Muscle of back (tissue), 11 donors: Measurements from ENCODE around the gene MOSMO. TPM values are rescaled to one million over a fixed set of nuclear protein-coding genes. Genes with fewer than 3 reads are reported as not detected.

Experiments
- DNase-seq, 3 donors: peaks; one replicate each; pipeline versions ENCODE4 v3.0.0 to v3.0.0-alpha.2; 2013
- polyA plus RNA-seq, 10 donors: library from polyadenylated mRNA; unstranded; fragments of 120-200 nt; gene quantifications; one replicate each; pipeline ENCODE4 v1.2.1, GENCODE V29; 2013; ENCODE audit not compliant: insufficient read length in 10 of 10

MOSMO gene
- polyA plus RNA-seq, 10 donors: 11.3 to 20.5 (median 14.0) TPM

GRCh38 chr16:22130528-22130927, 122.6 kb downstream of the MOSMO start:
- no peak for DNase-seq

- no peak for DNase-seq
Observed at GRCh38 chr16:22132801-22133200, 124.9 kb downstream of the MOSMO start.

Other genes starting within 250 kb of the MOSMO start
- 100 to 1,000 TPM in 3 of 10 donors, 10 to 100 TPM in 7; 17.3 to 148 (median 52.1) TPM for gene NPIPB4, start 150.4 kb upstream of the MOSMO start, polyA plus RNA-seq
- 100 to 1,000 TPM; 229 to 367 (median 287) TPM for gene UQCRC2, start 54.8 kb upstream of the MOSMO start, polyA plus RNA-seq
- gene PDZD9, start 7.0 kb upstream of the MOSMO start, polyA plus RNA-seq: under 1 TPM; 0.11 to 0.65 (median 0.26) TPM
- under 1 TPM in 9 of 10 donors, not detected in 1; 0.04 to 0.59 (median 0.19) TPM for gene VWA3A, start 84.4 kb downstream of the MOSMO start, polyA plus RNA-seq
- gene SDR42E2, start 154.4 kb downstream of the MOSMO start, polyA plus RNA-seq: under 1 TPM in 5 of 10 donors, not detected in 5; 0.05 to 0.13 (median 0.05) TPM
- gene EEF2K, start 198.2 kb downstream of the MOSMO start, polyA plus RNA-seq: 10 to 100 TPM; 28.9 to 60.6 (median 45.6) TPM